Measurements from ENCODE around the gene NCBP2L.

DNA sequence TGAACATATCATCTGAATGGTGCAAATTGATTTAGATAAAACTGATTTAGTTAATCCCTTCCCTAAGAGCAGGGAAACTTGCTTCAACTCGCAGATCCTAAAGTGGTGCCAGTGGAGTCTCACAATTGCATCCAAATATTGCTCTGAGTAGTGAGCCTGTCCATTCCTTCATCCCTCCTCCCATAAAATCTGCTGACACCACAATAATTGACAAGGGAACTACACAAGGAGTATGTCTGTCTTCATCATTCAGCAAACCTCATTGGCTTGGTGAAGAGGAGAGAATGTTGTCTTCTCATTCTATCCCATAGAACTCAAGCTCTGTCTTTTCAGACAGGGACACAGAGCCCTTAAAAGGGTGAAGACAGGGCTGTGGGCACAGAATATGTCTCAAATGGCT, 52.3 kb downstream of the NCBP2L start:
- TF ChIP-seq POLR2A (IDR thresholded peaks at IDR 0.05) = no peak
- no peak for TF ChIP-seq CTCF (IDR thresholded peaks at IDR 0.05 in 4 of 5, conservative IDR thresholded peaks at IDR 0.05 in 1 of 5)

Data from gastrocnemius medialis (tissue), 4 donors.